Endothelial cell of umbilical vein (primary cell): ENCODE data around the gene LOXHD1. TPM values are rescaled to one million over a fixed set of nuclear protein-coding genes. Genes with fewer than 3 reads are reported as not detected.

ENCODE experiments used
- BruUV-seq: library from RNA; stranded (reverse); fragments of 400-500 nt; replicated peaks from 2 replicates; lab custom pipeline; 2021; lab: Mats Ljungman, UMichigan
- CTCF ChIA-PET: fragments of 300-600, 350-600 bp; sonication (Branson Sonifier 250); formaldehyde crosslinking; loops from one replicate; lab custom pipeline; 2021; ENCODE audit warnings: antibody characterized with exemption, inconsistent platforms; lab: Charles Lee
- POLR2A ChIA-PET: fragments of 300-600, 350-600 bp; sonication (Branson Sonifier 250); formaldehyde crosslinking; loops from one replicate; lab custom pipeline; 2021; ENCODE audit warnings: antibody characterized with exemption, inconsistent platforms; lab: Charles Lee
- DNase-seq: peaks from one replicate; pipeline ENCODE4 v3.0.0-alpha.2; 2011; ENCODE audit warnings: low read depth, low spot score
- FAIRE-seq: peaks from 2 replicates; lab custom pipeline; 2011; peaks lifted over from hg19 to GRCh38; lab: Jason Lieb, UNC
- H2AFZ ChIP-seq: 2 replicates; pipeline ENCODE4 v1.6.0; 2012; ENCODE audit warnings: low read depth, low read length, control low read depth, inconsistent platforms
- H3K27ac ChIP-seq: 2 replicates; pipeline ENCODE4 v1.5.1; 2011; ENCODE audit warnings: low read depth, mild to moderate bottlenecking, control low read depth, low read length, moderate library complexity; ENCODE audit not compliant: insufficient read depth
- H3K27me3 ChIP-seq, 2 experiments: 2 replicates each; pipeline versions ENCODE4 v1.6.0 to v1.6.1; 2011; ENCODE audit warnings: low read length in 2 of 2, mixed read lengths in 1 of 2; ENCODE audit not compliant: control insufficient read depth in 2 of 2, insufficient read depth in 2 of 2
- H3K36me3 ChIP-seq, 2 experiments: 2 replicates in 1 of 2; 3 replicates in 1 of 2; pipeline ENCODE4 v1.5.1; 2011; ENCODE audit warnings: low read length in 2 of 2, mild to moderate bottlenecking in 1 of 2, moderate library complexity in 1 of 2; ENCODE audit not compliant: control insufficient read depth in 2 of 2, insufficient read depth in 2 of 2; ENCODE audit errors: extremely low read depth in 1 of 2
- H3K4me1 ChIP-seq: 3 replicates; pipeline ENCODE4 v1.5.1; 2011; ENCODE audit warnings: mild to moderate bottlenecking, low read length; ENCODE audit not compliant: control insufficient read depth, insufficient read depth; ENCODE audit errors: extremely low read depth
- H3K4me2 ChIP-seq: 2 replicates; pipeline ENCODE4 v1.6.1; 2011; ENCODE audit warnings: low read length, control low read depth, mixed read lengths; ENCODE audit not compliant: insufficient read depth
- H3K4me3 ChIP-seq, 3 experiments: fragments of 200-600 bp in 1 of 3; sonication (generic), shearing (Covaris generic) in 1 of 3; replicated peaks in 1 of 3; 2 replicates each; pipeline ENCODE4 v1.5.1; 2011 to 2016; ENCODE audit warnings: control low read depth in 3 of 3, low read length in 3 of 3, mild to moderate bottlenecking in 2 of 3, inconsistent platforms in 1 of 3, low read depth in 1 of 3, moderate library complexity in 1 of 3; ENCODE audit not compliant: insufficient read depth in 1 of 3
- H3K79me2 ChIP-seq: 2 replicates; pipeline ENCODE4 v1.6.0; 2012; ENCODE audit warnings: low read length, inconsistent platforms; ENCODE audit not compliant: control insufficient read depth, insufficient read depth
- H3K9ac ChIP-seq: replicated peaks from 2 replicates; pipeline ENCODE3; 2011; ENCODE audit warnings: low read length, control low read depth; ENCODE audit not compliant: insufficient read depth; ENCODE audit errors: extremely low read depth
- H3K9me1 ChIP-seq: replicated peaks from 3 replicates; pipeline ENCODE4 v1.6.0; 2011; ENCODE audit warnings: mild to moderate bottlenecking, low read length; ENCODE audit not compliant: control insufficient read depth, insufficient read depth; ENCODE audit errors: extremely low read depth
- H3K9me3 ChIP-seq: replicated peaks from 2 replicates; pipeline ENCODE4 v1.5.1; 2012; ENCODE audit warnings: low read length, inconsistent platforms; ENCODE audit not compliant: control insufficient read depth, insufficient read depth
- H4K20me1 ChIP-seq: replicated peaks from 2 replicates; pipeline ENCODE3; 2011; ENCODE audit warnings: mild to moderate bottlenecking, low read length; ENCODE audit not compliant: control insufficient read depth, insufficient read depth; ENCODE audit errors: extremely low read depth
- GATA2 ChIP-seq: IDR thresholded peaks from 2 replicates; pipeline ENCODE4 v1.7.0; 2011; ENCODE audit warnings: low read depth, mild to moderate bottlenecking, moderate library complexity, mixed read lengths, low read length; ENCODE audit not compliant: insufficient read length, insufficient read depth
- JUN ChIP-seq: IDR thresholded peaks from 2 replicates; pipeline ENCODE4 v1.6.1; 2011; ENCODE audit warnings: borderline replicate concordance, low read depth; ENCODE audit not compliant: insufficient read length, insufficient read depth
- POLR2AphosphoS5 ChIP-seq: IDR thresholded peaks from 2 replicates; pipeline ENCODE4 v1.6.1; 2012; ENCODE audit warnings: low read depth, mild to moderate bottlenecking, control low read depth, low read length, moderate library complexity; ENCODE audit not compliant: insufficient read depth
- dilution Hi-C: fragments of 300-500 bp; cut with MboI; formaldehyde crosslinking; loops from one replicate; pipeline ENCODE4 v1.15.0; 2019; ENCODE audit warnings: low sequenced_read_pairs; ENCODE audit not compliant: extremely low pct_ligation_motif_present
- intact Hi-C: fragments of 100-400 bp; cut with micrococcal nuclease; formaldehyde crosslinking; loops from one replicate; pipeline ENCODE4 v1.10.0; 2022
- polyA plus RNA-seq, 4 experiments: library from polyadenylated mRNA; depleted of rRNA in 3 of 4; stranded (reverse) in 3 of 4; unstranded in 1 of 4; fragments of >200 nt; gene quantifications; 2 replicates each; pipeline versions ENCODE4 v1.2.1 to v1.2.3, GENCODE V29; 2011 to 2012; ENCODE audit warnings: missing spikeins in 1 of 4
- total RNA-seq: library from RNA; stranded (reverse); gene quantifications from 2 replicates; pipeline ENCODE4 v1.2.3, GENCODE V29; 2021
- TF ChIP-seq, protein P1 (sequence below): IDR thresholded peaks from 2 replicates; pipeline ENCODE4 v1.6.1; 2011; ENCODE audit not compliant: insufficient read depth, insufficient read length
- TF ChIP-seq, protein P2 (sequence below), 2 donors: IDR thresholded peaks; 1 replicate in 1 of 2; 2 replicates in 1 of 2; pipeline ENCODE4 v1.5.1; 2011; ENCODE audit warnings: low read length in 2 of 2, mild to moderate bottlenecking in 2 of 2, moderate library complexity in 2 of 2, control low read depth in 1 of 2, inconsistent platforms in 1 of 2, low read depth in 1 of 2; ENCODE audit not compliant: insufficient read depth in 1 of 2; ENCODE audit errors: extremely low read depth in 1 of 2

LOXHD1 gene
- total and polyA plus RNA-seq, 2 donors (not counting 3 experiments of a cell fraction or from before 2014, with no cell fraction given): not detected

DNA sequence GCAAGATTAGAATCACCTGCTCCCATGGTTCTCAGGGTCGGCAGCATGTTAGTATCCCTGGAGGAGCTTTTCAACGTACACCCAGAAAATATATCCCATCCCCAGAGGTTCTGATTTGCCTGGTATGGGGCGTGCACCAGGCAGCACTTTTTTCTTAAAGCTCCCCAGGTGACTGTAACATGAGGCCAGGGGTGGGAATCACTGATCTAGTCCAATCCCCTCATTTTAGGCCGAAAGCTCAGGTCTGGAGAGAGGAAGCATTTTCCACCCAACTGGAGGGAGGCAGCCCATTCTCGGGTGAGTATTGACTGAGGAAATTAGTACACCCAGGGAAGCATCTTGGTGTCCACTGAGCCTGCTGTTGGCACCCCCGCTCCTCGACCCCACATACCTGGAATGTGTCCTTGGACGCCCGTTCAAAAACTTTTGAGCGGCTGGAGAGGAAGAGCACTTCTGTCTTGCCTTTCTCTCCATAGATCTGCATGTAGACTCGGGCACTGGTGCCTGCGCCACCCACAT, 94.3 kb downstream of the LOXHD1 start:
- no peaks in the 10 kb centered on the region for H3K4me1 ChIP-seq
- no peaks in the 10 kb centered on the region for H4K20me1 ChIP-seq
- H3K4me2 ChIP-seq: no peak overlapping the region
- H3K27ac ChIP-seq: no peak overlapping the region
- H3K9ac ChIP-seq: no peak overlapping the region
- H3K27me3 ChIP-seq: no peaks in the 10 kb centered on the region
- no peaks in the 10 kb centered on the region for H3K79me2 ChIP-seq
- TF ChIP-seq, protein P1, sequence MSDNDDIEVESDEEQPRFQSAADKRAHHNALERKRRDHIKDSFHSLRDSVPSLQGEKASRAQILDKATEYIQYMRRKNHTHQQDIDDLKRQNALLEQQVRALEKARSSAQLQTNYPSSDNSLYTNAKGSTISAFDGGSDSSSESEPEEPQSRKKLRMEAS: no peak
- TF ChIP-seq POLR2AphosphoS5 (no peak), JUN (no peak), GATA2 (no peak)
- TF ChIP-seq, protein P2, sequence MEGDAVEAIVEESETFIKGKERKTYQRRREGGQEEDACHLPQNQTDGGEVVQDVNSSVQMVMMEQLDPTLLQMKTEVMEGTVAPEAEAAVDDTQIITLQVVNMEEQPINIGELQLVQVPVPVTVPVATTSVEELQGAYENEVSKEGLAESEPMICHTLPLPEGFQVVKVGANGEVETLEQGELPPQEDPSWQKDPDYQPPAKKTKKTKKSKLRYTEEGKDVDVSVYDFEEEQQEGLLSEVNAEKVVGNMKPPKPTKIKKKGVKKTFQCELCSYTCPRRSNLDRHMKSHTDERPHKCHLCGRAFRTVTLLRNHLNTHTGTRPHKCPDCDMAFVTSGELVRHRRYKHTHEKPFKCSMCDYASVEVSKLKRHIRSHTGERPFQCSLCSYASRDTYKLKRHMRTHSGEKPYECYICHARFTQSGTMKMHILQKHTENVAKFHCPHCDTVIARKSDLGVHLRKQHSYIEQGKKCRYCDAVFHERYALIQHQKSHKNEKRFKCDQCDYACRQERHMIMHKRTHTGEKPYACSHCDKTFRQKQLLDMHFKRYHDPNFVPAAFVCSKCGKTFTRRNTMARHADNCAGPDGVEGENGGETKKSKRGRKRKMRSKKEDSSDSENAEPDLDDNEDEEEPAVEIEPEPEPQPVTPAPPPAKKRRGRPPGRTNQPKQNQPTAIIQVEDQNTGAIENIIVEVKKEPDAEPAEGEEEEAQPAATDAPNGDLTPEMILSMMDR (IDR thresholded peaks at IDR 0.05; ENCODE audit: extremely low read depth in 1 of 2, insufficient read depth in 1 of 2, low read depth in 1 of 2, low read length in 2 of 2): no peak
- dilution Hi-C loops: no loop called here
- H3K4me3 ChIP-seq: no peak overlapping the region
- intact Hi-C loops: no loop called here
- CTCF ChIA-PET: no interaction called here
- no peaks in the 10 kb centered on the region for H3K9me3 ChIP-seq
- H3K9me1 ChIP-seq: no peaks in the 10 kb centered on the region
- no peak overlapping the region for H2AFZ ChIP-seq
- POLR2A ChIA-PET: no interaction called here
- DNase-seq (no peak), FAIRE-seq (no peak)
- no TSS peak for BruUV-seq
- H3K36me3 ChIP-seq: no peaks in the 10 kb centered on the region
